Kasumi-1 (cell line): Measurements from ENCODE around the gene MYH7.

Experiments
- DNase-seq, 2 experiments: peaks; one replicate each; lab custom pipeline; 2025; lab: John Stamatoyannopoulos, UW

The MYH7 gene

GRCh38 chr14:23435543-23436326 is at the start of gene MYH7:
Gene MYH7 (minus strand): TSS chr14:23435660. CDS start chr14:23433732, 1,928 bp downstream.
- DNase-seq = no peak

- peak; percentile 37 to 48 for DNase-seq
Measured at GRCh38 chr14:23483236-23483854, 47.9 kb upstream of the MYH7 start.

- no peak for DNase-seq
Measured at GRCh38 chr14:23482823-23483148, 47.3 kb upstream of the MYH7 start.

DNA sequence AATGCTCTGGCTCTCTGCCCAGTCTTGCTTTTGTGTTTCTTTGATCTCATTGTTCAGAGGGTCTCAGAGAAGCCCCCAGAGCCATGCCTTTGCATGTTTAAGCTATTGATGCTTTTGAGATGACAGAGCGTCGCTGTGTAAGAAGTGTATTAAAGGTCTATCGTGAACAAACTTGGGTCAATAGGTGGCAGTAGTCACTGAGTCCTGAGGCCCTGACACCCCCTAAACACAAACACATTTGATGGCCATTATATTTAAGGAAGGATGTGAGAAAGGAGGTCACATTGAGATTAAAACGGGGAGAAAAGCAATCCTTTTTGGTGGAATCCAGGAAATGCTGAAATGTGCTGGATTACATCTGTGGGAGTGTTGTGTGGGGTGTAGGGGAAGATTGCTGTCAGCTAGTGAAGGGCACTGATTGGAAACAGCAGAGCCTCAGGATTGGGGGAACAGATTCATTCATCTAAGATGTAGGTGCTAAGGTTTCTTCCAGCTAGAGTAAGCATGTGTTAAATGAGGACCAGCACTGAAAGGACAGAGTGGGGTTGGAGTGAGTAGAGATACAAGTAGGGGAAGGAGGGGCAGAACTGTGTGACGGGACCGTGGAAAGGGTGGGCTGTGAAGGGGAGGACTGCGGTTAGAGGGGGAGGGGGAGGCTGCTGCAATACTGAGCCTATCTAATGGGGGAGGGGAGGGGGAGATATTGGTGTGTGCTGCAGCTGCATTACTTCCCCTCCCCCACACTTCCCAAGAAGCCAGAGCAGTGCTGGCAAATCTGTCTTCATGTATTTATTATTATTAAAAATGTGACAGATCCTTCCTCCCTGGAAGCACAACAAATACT is 46.7 kb upstream of the MYH7 start:
- peak in 1 of 2 experiments; percentile 1 for DNase-seq

GRCh38 chr14:23481362-23481970 is 46.0 kb upstream of the MYH7 start:
- peak; percentile 23 to 42 for DNase-seq

DNA sequence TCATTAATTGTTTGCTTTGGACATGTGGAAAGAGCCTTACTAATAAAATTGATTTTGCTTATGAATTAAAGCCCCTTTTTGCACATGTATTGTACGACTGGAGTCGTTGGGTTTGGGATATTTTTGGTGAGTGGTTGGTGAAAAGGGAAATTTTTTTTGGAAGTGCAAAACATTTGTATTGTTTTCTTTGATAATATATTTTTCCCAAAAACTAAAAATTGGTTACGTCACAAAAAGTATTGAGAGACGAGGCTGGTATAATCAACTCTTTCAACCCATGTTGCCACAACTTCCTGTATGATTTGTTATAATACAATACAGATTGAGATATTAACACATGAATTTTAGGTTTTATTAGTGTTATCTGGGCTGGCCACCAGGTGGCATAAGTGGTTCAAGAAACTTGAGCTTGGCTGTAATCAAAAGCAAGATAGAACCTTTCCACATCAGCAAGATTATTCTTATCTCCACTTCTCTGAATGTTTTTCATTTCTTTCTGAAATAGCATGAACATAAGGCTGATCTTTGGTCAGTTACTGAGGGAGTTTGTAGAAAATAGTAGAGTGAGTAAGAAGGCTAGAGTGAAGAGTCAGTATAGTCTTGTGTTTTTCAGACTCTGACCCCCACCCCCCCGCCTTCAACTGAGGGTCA is 42.8 kb upstream of the MYH7 start:
- DNase-seq = peak; percentile 73 to 82

GRCh38 chr14:23470947-23471346 is 35.5 kb upstream of the MYH7 start:
- no peak for DNase-seq

DNA sequence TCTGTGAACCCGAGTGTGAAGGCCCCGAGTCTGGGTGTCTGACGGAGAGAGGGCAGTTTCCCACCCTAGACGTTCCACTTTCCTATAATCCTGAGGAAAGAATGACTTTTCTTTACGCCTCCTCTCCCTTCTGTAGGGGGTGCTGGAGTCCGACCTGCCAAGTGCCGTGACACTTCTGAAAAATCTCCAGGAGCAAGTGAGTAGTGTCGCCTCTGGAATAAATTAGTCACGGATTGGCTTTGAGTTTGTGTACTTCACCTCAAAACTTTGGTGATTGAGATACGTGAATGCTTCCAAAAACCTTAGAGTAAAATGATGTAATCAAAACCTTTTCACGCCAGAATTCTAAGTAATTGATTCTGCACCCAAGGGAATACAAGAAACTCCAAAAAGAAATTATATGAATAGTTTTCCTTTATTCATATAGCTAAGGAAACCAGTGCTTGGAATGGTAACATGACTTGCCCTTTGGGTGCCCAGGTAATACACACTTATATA is 34.5 kb upstream of the MYH7 start:
- no peak for DNase-seq

DNA sequence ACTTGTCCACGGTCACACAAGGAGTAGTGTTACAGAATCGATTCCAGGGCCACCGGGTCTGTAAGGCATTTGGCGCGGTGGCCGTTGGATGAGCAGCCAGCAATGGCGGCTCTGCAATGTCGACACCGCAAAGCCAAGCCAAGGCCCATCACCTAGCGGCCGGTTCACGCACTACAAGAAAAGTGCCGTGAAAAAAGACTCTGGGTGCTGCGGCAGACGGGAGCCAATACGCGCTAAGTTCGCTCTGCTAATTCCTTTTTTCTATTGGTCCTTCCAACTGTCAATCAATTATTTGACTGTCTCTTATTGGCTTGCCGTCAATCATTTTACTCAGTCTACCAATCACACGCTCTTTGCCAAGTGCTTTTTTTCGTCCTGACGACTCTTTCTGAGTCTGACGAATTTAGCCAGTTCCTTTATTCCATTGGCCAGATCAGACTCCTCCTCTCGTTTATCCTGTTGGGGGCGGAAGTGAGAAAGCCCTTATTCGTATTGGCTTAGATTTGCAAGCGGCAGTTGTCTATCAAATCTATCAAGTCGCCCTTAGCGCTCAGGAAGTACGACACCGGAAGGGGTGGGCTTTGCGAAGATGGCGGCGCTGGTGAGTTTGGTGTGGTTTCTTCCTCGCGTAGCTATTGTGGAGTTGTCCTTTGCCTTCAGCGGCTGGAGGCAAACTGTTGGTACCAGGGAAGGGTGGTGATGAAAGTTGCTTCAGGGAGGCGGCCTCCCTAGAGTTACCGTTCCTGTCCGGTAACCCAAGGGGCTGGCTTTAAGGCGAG is 33.9 kb upstream of the MYH7 start, which contains the start of gene NGDN:
Gene NGDN (plus strand): TSS at position 577 of the 779 bp plus-strand sequence. CDS start 13 bp downstream, at position 590.
- peak; percentile 99 for DNase-seq

GRCh38 chr14:23468704-23469126 is 33.3 kb upstream of the MYH7 start:
- no peak for DNase-seq

DNA sequence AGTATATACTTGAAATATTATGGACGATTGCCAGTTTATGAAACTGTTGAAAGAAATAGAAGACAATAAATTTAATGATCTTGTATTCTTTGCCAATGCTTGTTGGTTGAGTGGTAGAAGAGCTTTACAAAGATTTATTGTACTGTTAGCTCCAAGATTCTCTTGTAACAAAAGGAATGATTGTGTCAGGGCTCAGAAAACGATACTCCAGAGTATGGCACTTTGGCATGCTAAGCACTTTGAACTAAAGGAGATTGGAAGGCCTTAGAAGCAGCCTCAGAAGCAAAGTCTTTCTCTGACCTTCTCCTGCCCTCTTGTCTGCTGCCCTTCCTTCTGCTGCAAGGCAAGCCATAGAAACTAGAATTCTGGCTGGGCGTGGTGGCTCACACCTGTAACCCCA is 29.8 kb upstream of the MYH7 start:
- no peak for DNase-seq

DNA sequence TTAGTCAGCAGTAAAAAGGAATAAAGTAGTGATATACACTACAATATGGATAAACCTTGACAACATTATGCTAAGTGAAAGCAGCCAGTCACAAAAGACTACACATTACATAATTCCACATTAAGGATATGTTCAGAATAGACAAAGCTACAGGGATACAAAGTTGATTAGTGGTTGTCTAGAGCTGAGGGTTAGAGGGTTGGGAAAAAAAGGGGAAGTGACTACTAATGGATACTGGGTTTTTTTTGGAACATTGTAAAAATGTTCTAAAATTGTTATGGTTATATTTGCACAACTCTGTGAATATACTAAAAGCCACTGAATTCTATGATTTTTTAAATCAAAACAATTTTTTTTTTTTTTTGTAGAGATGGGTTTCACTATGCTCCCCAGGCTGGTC is 29.2 kb upstream of the MYH7 start:
- no peak for DNase-seq

GRCh38 chr14:23460960-23461359 is 25.5 kb upstream of the MYH7 start:
- DNase-seq = no peak

GRCh38 chr14:23457587-23458445 is 22.4 kb upstream of the MYH7 start:
- DNase-seq = no peak

- DNase-seq = peak; percentile 29 to 38
Measured at GRCh38 chr14:23456883-23457586, 21.6 kb upstream of the MYH7 start.

- DNase-seq = no peak
Measured at GRCh38 chr14:23454445-23454856, 19.0 kb upstream of the MYH7 start.

- DNase-seq = no peak
Measured at GRCh38 chr14:23452237-23452636, 16.8 kb upstream of the MYH7 start.

DNA sequence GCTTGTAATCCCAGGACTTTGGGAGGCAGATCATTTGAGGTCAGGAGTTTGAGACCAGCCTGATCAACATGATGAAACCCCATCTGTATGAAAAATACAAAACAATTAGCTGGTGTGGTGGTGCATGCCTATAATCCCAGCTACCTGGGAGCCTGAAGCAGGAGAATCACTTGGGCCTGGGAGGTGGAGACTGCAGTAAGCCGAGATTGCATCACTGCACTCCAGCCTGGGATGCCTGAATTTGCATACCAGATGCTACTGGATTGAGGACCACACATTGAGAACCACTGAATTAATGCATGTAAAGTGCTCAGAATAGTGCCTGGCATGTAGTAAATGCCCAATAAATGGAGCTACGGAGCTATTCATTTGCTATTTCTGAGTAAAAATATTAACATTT is 14.9 kb upstream of the MYH7 start:
- DNase-seq = no peak

DNA sequence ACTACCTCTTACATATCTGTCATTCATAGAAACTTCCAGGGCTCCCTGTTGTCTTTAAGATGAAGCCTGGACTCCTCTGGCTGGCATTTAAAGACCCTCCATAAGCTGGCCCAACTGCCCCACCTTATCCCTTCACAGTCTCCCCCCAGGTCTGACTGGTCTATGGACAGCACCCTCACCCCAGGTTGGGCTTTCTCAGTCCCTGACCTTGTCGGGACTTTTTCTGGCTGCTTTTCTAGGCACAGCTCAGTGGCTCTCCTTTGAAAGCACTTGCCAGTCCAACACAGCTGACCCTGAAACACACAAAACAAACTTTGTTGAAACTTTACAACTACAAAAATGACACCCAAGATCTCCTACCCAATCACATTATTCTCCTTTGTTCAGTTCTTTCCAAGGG is 13.9 kb upstream of the MYH7 start:
- DNase-seq = no peak
